DND-41 (cell line): ENCODE results near the gene TTC33.

Source experiments
- ATAC-seq: fragments of 200-7000 bp; cut with Tn5 transposase; 3 replicates; pipeline ENCODE4 v1.9.1; 2021; ENCODE audit warnings: low read depth; ENCODE audit not compliant: insufficient read depth
- DNase-seq: peaks from one replicate; pipeline ENCODE4 v3.0.0-alpha.2; 2020
- H2AFZ ChIP-seq: 2 replicates; pipeline ENCODE4 v1.6.0; 2012; ENCODE audit warnings: low read depth, low read length
- H3K27ac ChIP-seq: 2 replicates; pipeline ENCODE4 v1.5.1; 2012; ENCODE audit warnings: low read length, inconsistent platforms
- H3K27me3 ChIP-seq: fragments of 200-600 bp; sonication (generic); 2 replicates; pipeline ENCODE4 v1.6.0; 2012; ENCODE audit warnings: low read length, mild to moderate bottlenecking, inconsistent platforms; ENCODE audit not compliant: insufficient read depth, poor library complexity
- H3K36me3 ChIP-seq: 2 replicates; pipeline ENCODE4 v1.5.1; 2012; ENCODE audit warnings: low read length, inconsistent platforms; ENCODE audit not compliant: insufficient read depth
- H3K4me1 ChIP-seq: 2 replicates; pipeline ENCODE4 v1.5.1; 2012; ENCODE audit warnings: mild to moderate bottlenecking, low read length; ENCODE audit not compliant: insufficient read depth
- H3K4me2 ChIP-seq: 2 replicates; pipeline ENCODE4 v1.6.0; 2012; ENCODE audit warnings: mild to moderate bottlenecking, moderate library complexity, low read length, inconsistent platforms; ENCODE audit not compliant: insufficient read depth
- H3K4me3 ChIP-seq, 2 experiments: fragments of 200-600 bp in 1 of 2; shearing (Covaris generic) in 1 of 2; 2 replicates each; pipeline ENCODE4 v1.5.1; 2012 to 2016; ENCODE audit warnings: inconsistent platforms in 2 of 2, low read length in 2 of 2, mild to moderate bottlenecking in 2 of 2, low read depth in 1 of 2, moderate library complexity in 1 of 2
- H3K79me2 ChIP-seq: 2 replicates; pipeline ENCODE4 v1.6.0; 2012; ENCODE audit warnings: low read length, inconsistent platforms; ENCODE audit not compliant: insufficient read depth
- H3K9ac ChIP-seq: 2 replicates; pipeline ENCODE4 v1.6.0; 2012; ENCODE audit warnings: low read depth, mild to moderate bottlenecking, inconsistent platforms, low read length, moderate library complexity
- H3K9me3 ChIP-seq: 2 replicates; pipeline ENCODE4 v1.5.1; 2012; ENCODE audit warnings: low read length, moderate library complexity, mild to moderate bottlenecking, inconsistent platforms; ENCODE audit not compliant: insufficient read depth, severe bottlenecking
- H4K20me1 ChIP-seq: 2 replicates; pipeline ENCODE4 v1.6.0; 2012; ENCODE audit warnings: low read length; ENCODE audit not compliant: insufficient read depth
- EZH2 ChIP-seq: IDR thresholded peaks from 3 replicates; pipeline ENCODE4 v1.6.1; 2012; ENCODE audit warnings: borderline replicate concordance, low read depth, mild to moderate bottlenecking, moderate library complexity, low read length, inconsistent platforms; ENCODE audit not compliant: severe bottlenecking
- TF ChIP-seq, protein P1 (sequence below): IDR thresholded peaks from 2 replicates; pipeline ENCODE4 v1.5.1; 2012; ENCODE audit warnings: borderline replicate concordance, low read length, moderate library complexity, mild to moderate bottlenecking; ENCODE audit not compliant: poor library complexity, severe bottlenecking; ENCODE audit errors: extremely low read depth

Gene TTC33

DNA sequence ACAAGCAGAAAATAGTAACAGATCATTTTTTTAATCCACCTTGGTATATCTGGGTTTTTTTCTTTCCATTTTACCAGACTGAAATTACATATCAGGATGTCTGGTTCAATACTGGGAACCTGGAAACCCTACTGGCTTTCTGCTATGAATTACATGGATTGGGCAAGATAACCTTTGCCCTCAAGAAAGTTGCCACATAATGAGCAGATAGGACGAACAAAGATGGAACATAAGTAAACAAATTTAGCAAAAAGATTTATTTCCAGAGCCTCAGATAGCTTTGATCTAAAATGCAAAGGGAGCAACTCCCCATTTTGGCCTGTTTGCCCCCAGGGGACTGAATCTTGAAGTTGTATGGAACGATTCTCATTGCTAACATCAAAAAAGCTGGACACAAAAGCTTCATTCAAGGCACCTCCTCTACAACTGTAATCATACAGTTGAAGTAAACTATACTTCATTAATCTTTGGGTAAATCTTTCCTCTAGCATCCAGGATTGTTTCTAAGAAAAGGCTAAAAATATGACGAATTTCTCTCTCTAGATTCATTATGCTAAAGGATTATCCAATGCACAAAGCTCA, 207.7 kb downstream of the TTC33 start:
- no peak for ATAC-seq
- H3K4me2 ChIP-seq, result no peak overlapping the region
- no peaks in the 10 kb centered on the region for H3K27me3 ChIP-seq
- no peak overlapping the region for H3K9ac ChIP-seq
- DNase-seq, result no peak
- H3K79me2 ChIP-seq, result no peaks in the 10 kb centered on the region
- no peak overlapping the region for H3K27ac ChIP-seq
- H3K36me3 ChIP-seq, result no peaks in the 10 kb centered on the region
- H3K9me3 ChIP-seq, result no peaks in the 10 kb centered on the region
- no peak overlapping the region for H2AFZ ChIP-seq
- no peak overlapping the region for H3K4me3 ChIP-seq
- no peak for TF ChIP-seq EZH2
- TF ChIP-seq, protein P1, sequence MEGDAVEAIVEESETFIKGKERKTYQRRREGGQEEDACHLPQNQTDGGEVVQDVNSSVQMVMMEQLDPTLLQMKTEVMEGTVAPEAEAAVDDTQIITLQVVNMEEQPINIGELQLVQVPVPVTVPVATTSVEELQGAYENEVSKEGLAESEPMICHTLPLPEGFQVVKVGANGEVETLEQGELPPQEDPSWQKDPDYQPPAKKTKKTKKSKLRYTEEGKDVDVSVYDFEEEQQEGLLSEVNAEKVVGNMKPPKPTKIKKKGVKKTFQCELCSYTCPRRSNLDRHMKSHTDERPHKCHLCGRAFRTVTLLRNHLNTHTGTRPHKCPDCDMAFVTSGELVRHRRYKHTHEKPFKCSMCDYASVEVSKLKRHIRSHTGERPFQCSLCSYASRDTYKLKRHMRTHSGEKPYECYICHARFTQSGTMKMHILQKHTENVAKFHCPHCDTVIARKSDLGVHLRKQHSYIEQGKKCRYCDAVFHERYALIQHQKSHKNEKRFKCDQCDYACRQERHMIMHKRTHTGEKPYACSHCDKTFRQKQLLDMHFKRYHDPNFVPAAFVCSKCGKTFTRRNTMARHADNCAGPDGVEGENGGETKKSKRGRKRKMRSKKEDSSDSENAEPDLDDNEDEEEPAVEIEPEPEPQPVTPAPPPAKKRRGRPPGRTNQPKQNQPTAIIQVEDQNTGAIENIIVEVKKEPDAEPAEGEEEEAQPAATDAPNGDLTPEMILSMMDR, result no peak
- no peaks in the 10 kb centered on the region for H4K20me1 ChIP-seq
- no peaks in the 10 kb centered on the region for H3K4me1 ChIP-seq

DNA sequence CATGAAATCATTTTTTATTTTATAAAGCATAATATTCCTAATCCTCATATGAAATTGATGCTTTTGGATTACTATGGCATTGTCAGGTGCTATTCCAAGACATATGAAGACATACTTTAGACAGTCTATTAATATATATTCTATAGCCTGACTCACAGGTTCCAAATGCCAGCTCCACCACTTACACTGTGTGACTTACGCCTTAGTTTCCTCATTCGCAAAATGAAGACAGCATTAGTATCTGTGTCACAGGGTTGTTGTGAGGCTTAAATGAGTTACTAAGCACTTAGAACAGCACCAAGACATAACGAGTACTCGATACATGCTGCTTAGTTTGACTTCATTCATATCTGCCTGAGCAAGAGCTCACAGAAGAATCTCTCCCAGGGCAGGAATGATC, 208.2 kb downstream of the TTC33 start:
- Histone ChIP-seq H3K9me3 (no peaks in the 10 kb centered on the region), H3K4me3 (no peak overlapping the region), H3K9ac (no peak overlapping the region), H3K4me1 (no peaks in the 10 kb centered on the region), H3K36me3 (no peaks in the 10 kb centered on the region), H3K79me2 (no peaks in the 10 kb centered on the region), H3K27ac (no peak overlapping the region), H3K4me2 (no peak overlapping the region), H3K27me3 (no peaks in the 10 kb centered on the region), H2AFZ (no peak overlapping the region), H4K20me1 (no peaks in the 10 kb centered on the region)
- TF ChIP-seq EZH2, result no peak
- TF ChIP-seq, protein P1, result no peak
- DNase-seq, result no peak
- no peak for ATAC-seq

DNA sequence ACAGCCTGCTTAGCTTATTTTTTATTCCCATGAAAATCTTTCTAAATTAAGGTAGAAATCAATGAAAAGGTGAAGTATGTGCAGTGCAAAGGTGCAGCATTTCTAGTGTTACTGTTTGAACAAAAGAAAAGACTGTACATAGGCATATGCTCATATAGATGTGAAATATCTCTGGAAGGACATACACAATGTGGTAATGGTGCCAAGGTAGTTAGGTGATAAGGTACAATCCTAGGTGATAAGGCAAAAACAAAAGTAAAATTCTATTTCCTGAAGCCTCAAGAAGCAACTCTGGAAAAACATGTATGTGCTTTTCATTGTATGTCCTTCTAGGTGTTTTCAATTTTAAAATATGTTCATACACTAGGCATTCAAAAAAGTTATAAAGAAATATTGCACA, 215.5 kb downstream of the TTC33 start:
- H4K20me1 ChIP-seq, result no peaks in the 10 kb centered on the region
- no peak for TF ChIP-seq EZH2
- TF ChIP-seq, protein P1, result no peak
- no peaks in the 10 kb centered on the region for H3K9me3 ChIP-seq
- no peak overlapping the region for H3K4me3 ChIP-seq
- ATAC-seq (no peak), DNase-seq (no peak)
- H3K36me3 ChIP-seq, result no peaks in the 10 kb centered on the region
- H3K79me2 ChIP-seq, result no peaks in the 10 kb centered on the region
- H3K4me1 ChIP-seq, result no peaks in the 10 kb centered on the region
- no peak overlapping the region for H3K27ac ChIP-seq
- H3K27me3 ChIP-seq, result no peaks in the 10 kb centered on the region
- H3K9ac ChIP-seq, result no peak overlapping the region
- H3K4me2 ChIP-seq, result no peak overlapping the region
- no peak overlapping the region for H2AFZ ChIP-seq

DNA sequence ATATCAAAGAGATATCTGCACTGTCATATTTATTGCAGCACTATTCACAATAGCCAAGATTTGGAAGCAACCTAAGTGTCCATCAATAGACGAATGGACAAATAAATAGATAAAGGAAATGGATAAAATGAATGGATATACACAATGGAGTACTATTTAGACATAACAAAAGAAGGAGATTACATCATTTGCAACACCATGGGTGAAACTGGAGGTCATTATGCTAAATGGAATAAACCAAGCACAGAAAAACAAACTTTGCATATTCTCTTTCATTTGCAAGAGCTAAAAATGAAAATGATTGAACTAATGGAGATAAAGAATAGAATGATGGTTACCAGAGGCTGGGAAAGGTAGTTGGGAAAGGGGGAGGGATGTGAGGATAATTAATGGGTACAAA, 231.1 kb downstream of the TTC33 start:
- Histone ChIP-seq H3K36me3 (no peaks in the 10 kb centered on the region), H3K27ac (no peak overlapping the region), H3K9me3 (no peaks in the 10 kb centered on the region), H3K4me3 (no peak overlapping the region), H3K79me2 (no peaks in the 10 kb centered on the region), H3K9ac (no peak overlapping the region), H3K27me3 (no peaks in the 10 kb centered on the region), H2AFZ (no peak overlapping the region), H3K4me1 (peaks cover 18% of the 10 kb centered on the region), H4K20me1 (no peaks in the 10 kb centered on the region), H3K4me2 (no peak overlapping the region)
- no peak for DNase-seq
- no peak for ATAC-seq
- TF ChIP-seq, protein P1, result no peak
- TF ChIP-seq EZH2, result no peak
